ENCODE measurements around the gene NTNG1.

The NTNG1 gene

DNA sequence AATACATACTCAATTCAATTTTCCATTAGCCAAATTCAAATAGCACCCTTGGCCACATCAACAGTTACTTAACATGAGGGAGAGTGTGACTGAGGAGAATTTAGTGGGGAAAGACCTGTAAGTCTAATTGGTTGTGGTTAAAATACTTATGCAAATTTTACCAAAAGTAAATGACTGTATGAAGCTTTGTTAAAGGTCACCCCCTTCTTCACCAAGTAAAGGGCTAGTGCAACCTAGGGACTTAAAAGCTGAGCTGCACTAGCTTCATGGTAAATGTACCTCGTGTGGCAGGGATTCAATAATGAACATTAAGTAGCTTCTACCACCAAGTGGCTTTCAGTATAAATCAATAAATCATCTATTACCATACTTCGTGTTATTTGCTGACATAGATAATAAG lies 372.0 kb downstream of the NTNG1 start:
- Mint-ChIP-seq H3K4me3 (no peak overlapping the region), H3K4me1 (no peaks in the 10 kb centered on the region), H3K36me3 (ENCODE audit: low read depth) (peaks cover 7% of the 10 kb centered on the region), H3K9me3 (peaks cover 20% of the 10 kb centered on the region), H3K27me3 (ENCODE audit: low read depth, poor library complexity) (no peaks in the 10 kb centered on the region), H3K27ac (no peak overlapping the region)
- no peak for DNase-seq
- TF ChIP-seq, protein P1, sequence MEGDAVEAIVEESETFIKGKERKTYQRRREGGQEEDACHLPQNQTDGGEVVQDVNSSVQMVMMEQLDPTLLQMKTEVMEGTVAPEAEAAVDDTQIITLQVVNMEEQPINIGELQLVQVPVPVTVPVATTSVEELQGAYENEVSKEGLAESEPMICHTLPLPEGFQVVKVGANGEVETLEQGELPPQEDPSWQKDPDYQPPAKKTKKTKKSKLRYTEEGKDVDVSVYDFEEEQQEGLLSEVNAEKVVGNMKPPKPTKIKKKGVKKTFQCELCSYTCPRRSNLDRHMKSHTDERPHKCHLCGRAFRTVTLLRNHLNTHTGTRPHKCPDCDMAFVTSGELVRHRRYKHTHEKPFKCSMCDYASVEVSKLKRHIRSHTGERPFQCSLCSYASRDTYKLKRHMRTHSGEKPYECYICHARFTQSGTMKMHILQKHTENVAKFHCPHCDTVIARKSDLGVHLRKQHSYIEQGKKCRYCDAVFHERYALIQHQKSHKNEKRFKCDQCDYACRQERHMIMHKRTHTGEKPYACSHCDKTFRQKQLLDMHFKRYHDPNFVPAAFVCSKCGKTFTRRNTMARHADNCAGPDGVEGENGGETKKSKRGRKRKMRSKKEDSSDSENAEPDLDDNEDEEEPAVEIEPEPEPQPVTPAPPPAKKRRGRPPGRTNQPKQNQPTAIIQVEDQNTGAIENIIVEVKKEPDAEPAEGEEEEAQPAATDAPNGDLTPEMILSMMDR (IDR thresholded peaks at IDR 0.05), result no peak

DNA sequence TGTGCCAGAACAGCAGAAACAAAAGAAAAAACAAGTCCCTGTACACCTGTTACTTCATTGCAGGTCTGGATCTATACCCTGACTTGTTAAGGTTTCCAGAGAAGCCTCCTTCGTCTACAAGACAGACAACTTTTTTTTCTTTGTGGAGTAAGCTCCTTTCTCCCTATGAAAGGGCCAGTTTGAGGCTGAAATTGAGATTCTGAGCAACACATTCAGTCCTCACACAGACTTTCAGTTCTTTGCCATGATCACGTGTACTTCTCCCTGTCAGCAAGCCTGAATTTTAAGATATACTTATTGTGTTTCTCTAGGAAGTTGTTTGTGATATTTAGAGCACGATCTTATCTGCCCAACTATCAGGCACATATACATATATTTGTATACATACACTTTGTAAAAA lies 374.0 kb downstream of the NTNG1 start:
- H3K4me3 Mint-ChIP-seq, result no peak overlapping the region

DNA sequence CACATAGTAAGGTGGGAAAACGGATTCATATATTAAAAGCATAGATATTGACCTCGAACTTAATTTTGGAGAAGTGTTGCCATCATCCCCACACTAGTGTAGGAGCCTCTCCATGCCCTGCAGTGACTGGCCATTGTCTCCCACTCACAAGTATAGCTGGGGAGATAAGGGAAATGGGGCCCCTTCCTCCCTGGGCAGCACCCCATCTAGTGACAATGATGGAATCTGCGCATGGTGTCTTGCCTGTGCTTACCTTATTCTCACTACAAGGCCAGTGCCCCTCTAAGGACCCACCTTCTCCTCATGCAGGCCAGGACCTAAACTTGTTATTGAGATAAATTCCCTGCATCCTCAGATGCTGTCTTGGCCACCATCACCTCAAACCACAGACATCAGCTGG lies 374.9 kb downstream of the NTNG1 start:
- Mint-ChIP-seq H3K27ac (no peak overlapping the region), H3K4me3 (no peak overlapping the region), H3K36me3 (ENCODE audit: low read depth) (no peaks in the 10 kb centered on the region), H3K27me3 (ENCODE audit: low read depth, poor library complexity) (no peaks in the 10 kb centered on the region), H3K4me1 (no peaks in the 10 kb centered on the region), H3K9me3 (peaks cover 5% of the 10 kb centered on the region)
- no peak for DNase-seq
- TF ChIP-seq, protein P1 (IDR thresholded peaks at IDR 0.05), result no peak

More for the DNA sequence above, 374.0 kb downstream of the NTNG1 start:
- no peak for DNase-seq
- Mint-ChIP-seq H3K4me1 (no peaks in the 10 kb centered on the region), H3K9me3 (peaks cover 13% of the 10 kb centered on the region), H3K36me3 (ENCODE audit: low read depth) (peaks cover 3% of the 10 kb centered on the region), H3K27me3 (ENCODE audit: low read depth, poor library complexity) (no peaks in the 10 kb centered on the region), H3K27ac (no peak overlapping the region)
- TF ChIP-seq, protein P1 (IDR thresholded peaks at IDR 0.05), result no peak

- no peak overlapping the region for H3K4me3 Mint-ChIP-seq
- no peaks in the 10 kb centered on the region for H3K9me3 Mint-ChIP-seq
- H3K36me3 Mint-ChIP-seq (ENCODE audit: low read depth), result no peaks in the 10 kb centered on the region
- H3K27me3 Mint-ChIP-seq (ENCODE audit: low read depth, poor library complexity), result no peaks in the 10 kb centered on the region
- H3K27ac Mint-ChIP-seq, result peak overlapping the region; percentile 36
- TF ChIP-seq, protein P1 (IDR thresholded peaks at IDR 0.05), result no peak
- no peaks in the 10 kb centered on the region for H3K4me1 Mint-ChIP-seq
- DNase-seq, result no peak
Measured at GRCh38 chr1:107523061-107523460, 382.2 kb downstream of the NTNG1 start.

GRCh38 chr1:107523736-107524135 lies 382.9 kb downstream of the NTNG1 start:
- Mint-ChIP-seq H3K4me3 (no peak overlapping the region), H3K4me1 (no peaks in the 10 kb centered on the region), H3K36me3 (ENCODE audit: low read depth) (no peaks in the 10 kb centered on the region), H3K9me3 (no peaks in the 10 kb centered on the region), H3K27ac (no peak overlapping the region), H3K27me3 (ENCODE audit: low read depth, poor library complexity) (no peaks in the 10 kb centered on the region)
- DNase-seq, result no peak
- TF ChIP-seq, protein P1 (IDR thresholded peaks at IDR 0.05), result no peak

GRCh38 chr1:107524301-107524700 lies 383.5 kb downstream of the NTNG1 start:
- Mint-ChIP-seq H3K27ac (no peak overlapping the region), H3K36me3 (ENCODE audit: low read depth) (no peaks in the 10 kb centered on the region), H3K4me1 (no peaks in the 10 kb centered on the region), H3K9me3 (no peaks in the 10 kb centered on the region), H3K4me3 (no peak overlapping the region), H3K27me3 (ENCODE audit: low read depth, poor library complexity) (no peaks in the 10 kb centered on the region)
- TF ChIP-seq, protein P1 (IDR thresholded peaks at IDR 0.05), result no peak
- no peak for DNase-seq

All from nephron progenitor cell (in vitro differentiated cells).